Measurements from ENCODE around the gene HDAC4.

HDAC4 gene

DNA sequence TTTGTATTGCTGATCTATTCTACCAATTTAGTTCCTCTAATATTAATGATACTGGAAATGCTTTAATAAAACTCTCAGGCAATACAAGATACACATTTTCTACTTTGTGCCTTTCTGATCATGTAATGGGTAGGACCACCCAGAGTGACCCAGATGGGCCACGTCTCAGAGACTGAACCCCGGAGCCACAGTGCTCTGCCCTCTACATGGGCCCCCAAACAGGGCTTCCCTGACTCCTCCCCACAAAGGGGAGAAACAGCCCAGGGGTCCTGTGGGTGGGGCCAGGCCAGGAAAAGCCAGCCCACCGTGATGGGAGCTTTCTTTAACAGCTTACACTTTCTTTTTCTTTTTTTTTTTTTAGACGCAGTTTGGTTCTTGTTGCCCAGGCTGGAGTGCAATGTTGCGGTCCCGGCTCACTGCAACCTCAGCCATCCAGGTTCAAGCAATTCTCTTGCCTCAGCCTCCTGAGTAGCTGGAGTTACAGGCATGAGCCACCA lies 18.4 kb downstream of the HDAC4 start:
- no peak for DNase-seq

DNA sequence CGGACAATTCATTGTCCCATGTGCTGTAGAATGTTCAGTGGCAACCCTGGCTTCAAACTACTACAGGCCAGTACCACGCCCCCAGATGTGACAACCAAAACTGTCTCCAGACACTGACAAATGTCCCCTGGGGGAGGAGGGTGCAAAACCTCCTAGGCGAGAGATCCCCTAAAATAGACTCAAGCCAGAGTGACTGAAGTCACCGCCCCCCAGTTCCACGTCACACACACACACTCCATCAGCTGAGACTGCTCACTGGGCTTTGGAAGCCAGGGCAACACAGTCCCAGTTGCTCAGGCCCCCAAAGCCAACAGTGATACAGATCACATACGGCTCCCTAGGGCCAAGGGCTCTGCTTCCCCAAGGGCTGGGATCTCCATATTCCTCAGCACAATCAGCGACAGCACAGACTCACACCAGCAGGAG lies 19.1 kb downstream of the HDAC4 start:
- DNase-seq = peak; percentile 39 to 54

DNA sequence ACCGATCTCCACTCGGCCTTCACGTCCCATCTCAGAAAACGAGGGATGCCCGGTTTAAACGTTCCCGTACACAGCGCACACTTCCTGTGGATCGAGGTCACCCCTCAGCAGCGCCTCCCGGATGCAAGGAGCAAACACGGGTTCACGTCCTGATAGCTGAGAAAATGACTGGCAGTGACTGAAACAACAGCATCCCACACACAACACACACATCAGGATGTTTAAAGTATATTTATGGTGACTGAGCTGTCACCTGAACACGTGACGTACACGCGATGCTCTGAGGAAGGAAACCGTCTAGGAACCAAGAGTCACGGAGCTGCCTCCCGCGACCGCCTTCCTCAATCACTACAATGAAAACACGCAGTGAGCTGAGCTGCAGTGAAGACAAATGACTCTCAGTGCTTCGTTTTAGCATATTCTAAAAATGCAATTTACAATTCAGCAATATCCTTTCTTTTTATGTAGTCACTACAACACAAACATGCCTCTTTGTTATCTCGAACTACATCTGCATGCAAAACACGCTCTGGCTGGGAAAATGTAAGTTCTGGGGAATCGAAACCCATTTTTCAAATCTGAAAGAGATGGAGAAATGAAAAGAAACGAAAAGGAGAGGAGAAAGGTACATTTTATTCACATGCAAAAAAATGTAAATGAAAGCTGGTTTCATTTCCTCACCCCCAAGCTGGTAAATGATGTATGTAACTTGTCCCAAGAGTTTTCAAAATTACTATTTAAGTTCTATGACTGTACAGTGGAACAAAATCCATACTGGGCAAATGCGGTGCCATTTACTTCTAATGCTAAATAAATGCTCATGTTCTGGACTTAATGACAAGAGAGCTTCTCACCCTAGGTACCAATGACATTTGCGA lies 19.8 kb downstream of the HDAC4 start:
- DNase-seq = peak; percentile 66 to 72

DNA sequence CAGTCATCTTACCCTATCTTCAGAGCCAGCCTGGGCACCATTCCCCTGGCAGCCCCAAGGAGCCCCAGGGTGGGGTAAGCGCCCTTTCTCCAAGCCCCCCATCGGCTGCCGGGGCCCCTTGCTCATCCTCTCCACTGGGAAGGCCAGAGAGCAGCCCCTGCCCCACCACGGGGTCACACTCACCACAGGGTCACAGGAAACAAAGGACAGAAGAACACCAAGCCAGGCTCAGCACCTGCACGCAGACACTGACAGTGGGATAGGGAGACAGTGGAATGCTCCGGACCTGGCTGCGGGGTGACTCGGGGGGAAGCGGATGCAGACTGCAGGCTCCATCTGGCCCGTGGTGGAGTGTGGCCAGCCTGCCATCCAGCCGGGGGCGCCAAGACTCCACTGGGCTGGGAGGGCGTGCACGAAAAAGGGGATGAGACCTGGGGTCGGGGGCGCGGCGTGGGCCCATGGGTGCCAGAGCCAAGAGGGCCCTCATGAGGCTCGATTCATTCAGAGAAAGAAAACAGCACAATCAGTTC lies 21.1 kb downstream of the HDAC4 start:
- DNase-seq = no peak

DNA sequence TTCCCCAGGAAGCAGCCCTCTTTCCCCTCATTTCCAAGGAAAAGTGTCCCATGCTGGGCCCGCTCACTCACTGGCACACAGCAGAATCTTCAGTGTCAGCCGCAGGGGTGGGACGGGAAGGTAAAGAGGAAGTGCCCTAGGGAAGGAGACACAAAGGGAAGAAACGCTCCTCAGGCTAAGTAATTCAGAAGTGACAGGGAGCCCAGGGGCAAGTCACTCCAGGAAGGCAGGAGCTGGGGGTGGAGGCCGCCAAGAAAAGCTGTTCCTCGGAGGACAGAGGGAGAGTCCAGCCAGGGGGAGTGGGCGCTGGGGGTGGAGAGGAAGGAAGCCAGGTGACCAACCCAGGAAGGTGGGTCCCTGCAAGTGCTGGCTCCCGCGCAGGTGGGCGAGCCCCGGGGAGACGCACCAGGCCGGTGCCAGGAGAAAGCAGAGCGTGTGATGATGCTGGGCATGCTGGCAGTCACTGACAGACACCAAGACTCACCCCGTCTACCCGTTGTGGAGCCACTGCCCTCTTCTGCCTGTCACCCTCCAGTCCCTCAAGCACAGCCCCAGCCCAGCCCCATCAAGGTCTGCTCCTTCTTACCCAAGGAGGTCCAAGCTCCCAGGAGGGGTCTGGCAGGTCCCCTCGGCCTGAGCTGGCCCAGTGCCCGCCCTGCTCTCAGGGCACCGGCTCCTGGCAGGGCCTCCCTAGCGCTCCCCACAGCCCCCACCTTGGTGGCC lies 21.7 kb downstream of the HDAC4 start:
- no peak for DNase-seq

DNA sequence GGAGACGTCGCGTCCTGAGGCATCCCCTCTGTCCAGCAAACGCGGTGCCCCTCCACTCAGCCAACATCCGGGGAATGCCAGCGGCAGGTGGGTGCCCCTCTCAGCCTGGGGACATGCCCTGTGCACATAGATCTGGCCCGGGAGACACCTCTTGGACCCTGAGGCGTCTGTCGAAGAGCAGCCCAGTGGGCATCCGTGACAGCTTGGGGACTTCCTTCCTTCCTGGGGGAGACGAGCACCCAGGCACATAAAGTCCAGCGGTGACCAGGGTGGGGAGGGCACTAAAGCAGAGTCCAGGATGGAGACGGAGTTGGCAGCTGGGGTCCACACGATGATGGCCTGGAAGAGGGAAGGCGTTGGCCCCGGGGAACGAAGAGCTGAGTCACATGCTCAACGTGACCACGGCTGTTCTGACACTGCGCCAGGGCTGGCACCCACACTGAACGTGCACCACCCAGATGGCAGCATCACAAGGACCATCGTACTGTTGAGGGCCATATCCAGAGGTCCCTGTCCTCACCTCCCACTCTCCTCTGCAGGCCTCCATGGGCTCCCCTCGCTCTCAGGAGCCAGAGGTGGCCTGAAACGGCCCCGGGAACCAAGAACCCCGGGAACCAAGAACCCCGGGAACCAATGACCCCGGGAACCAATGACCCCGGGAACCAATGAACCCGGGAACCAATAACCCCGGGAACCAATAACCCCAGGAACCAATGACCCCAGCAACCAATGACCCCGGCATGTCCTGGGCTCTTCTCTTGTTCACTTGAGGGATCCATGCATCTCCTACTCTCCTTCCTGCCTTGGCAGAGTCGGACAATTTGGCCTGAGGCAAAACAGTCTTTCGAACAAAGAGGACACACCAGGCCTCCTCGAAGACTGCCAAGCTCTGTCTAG lies 22.6 kb downstream of the HDAC4 start:
- no peak for DNase-seq

DNA sequence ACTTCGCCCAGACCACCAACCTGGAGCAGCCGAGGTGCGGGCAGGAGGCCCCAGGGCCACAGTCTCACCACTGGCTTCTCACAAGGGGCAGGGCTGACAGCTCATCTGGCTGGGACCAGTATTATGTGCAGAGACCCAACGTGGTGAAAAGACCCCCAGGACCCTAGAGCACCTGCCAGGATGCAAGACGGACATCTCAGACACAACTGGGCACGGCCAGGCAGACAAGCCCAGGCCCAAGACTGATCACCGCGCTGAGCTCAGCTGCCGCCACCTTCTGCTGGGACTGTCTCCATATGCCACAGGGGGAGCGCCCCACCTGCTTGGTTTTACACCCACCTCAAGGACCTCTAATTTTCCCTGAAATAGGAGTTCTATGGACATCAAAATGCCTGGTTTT lies 23.2 kb downstream of the HDAC4 start:
- no peak for DNase-seq

DNA sequence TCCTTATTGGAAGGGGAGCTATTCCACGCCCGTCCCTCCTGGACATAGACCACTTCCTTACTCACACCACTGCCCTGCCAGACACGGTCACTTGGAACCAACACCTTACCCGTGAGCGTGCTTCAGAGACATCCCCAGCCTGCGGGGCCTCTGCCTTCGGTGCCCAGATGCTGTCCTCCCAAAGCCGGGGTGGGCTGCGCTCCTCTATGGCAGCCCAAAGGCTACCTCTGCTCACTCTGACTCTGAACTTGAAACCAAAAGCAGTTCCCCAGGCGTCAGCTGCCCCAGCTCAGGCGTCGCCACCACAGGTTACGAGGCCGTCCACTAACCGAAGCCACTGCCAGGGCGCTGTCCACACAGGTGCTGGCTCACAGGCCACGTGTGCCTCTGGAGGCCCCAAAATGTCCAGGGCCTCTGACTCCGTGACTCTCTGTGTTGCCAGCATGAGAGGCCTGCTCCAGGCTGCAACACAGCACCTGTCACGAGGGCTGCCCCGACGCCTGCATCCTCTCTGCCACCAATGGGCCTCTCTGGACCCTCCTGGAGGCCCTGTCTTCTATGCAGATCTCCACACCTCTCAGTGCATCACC lies 23.8 kb downstream of the HDAC4 start:
- DNase-seq = no peak

DNA sequence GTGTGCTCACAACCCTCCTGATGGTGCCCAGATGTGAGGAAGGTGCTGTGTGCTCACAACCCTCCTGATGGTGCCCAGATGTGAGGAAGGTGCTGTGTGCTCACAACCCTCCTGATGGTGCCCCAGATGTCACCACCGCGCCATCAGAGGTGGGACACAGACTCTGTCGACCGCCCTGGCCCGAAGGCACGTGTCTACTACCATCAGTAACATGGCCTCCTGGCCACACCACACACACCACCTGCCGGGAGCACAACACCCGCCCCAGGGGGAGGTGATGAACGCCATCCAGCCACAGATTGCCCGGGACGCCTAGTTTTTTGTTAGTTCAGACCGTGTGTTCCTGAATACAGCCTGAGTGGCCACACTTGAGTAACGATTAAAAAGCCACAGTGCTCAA lies 24.5 kb downstream of the HDAC4 start:
- DNase-seq = no peak

DNA sequence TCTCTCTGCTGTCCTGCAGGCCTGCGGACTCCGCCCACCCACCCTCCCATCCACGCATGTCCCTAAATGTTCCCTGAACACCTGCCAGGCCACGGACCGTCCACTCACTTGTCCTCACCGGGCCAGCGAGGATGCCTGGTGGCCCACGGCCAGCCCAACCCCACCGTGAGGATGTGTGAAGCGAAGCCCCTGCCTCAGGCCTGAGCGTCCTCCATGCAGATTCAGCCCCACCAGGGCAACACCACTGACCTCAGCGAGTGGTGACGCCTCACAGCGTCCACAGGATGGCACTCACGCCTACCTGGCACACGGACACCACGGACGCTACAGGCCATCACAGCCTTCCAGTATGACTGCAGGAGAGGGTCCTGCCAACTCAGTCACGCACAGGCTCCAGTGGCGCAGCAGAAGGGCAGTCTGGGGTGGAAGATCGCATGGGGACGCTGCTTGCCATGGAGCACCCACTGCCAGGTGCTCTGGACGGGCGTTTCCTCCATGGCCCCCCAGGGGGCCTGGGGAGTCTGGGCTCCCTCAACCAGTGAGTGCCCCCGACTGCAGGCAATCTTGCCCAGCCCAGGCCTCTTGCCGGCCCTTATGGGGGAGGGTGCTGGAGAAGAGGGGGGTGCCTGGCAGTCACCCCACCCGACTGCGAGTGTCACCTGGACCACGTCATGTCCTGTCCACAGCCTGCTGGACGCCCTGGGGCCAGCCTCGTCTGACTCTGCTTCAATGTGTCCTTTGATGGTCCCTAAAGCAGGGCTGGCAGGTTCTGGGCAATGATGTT lies 25.4 kb downstream of the HDAC4 start:
- no peak for DNase-seq

DNA sequence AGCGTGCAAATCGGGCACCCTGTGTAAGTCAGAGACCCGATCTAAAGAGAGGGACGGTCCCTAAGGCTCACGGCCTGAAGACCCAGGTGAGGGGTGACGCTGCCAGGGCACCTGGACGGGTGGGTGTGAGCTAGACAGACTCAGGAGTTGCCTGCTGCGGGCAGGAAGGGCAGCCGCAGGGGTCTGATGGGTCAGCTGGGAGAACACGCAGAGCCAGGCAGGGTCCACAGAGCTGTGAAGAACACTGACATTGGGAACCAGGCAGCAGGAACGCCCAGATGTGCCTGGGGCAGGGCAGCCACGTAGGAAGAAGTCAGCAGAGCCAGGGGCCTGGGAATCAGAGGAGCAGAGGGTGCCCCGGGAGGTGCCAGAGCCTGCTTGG lies 25.9 kb downstream of the HDAC4 start:
- DNase-seq = no peak

DNA sequence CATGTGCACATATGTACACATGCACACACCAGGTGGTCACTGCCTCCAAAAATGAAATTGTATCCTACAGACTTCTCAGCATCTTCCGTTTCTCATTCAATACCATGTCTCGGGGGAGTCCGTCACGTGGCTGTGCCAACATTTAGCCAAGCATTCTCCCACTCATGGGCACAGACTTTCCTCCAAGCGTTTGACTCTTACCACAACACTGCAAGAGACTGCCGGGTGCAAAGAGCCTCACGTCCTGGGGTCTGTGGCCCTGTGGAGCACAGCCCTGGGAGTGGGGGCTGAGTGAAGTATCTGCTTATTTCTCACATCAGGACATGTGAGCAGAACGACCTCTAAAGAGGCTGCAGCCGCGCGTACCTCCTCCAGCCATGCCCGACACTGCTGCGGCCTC lies 28.0 kb downstream of the HDAC4 start:
- no peak for DNase-seq

DNA sequence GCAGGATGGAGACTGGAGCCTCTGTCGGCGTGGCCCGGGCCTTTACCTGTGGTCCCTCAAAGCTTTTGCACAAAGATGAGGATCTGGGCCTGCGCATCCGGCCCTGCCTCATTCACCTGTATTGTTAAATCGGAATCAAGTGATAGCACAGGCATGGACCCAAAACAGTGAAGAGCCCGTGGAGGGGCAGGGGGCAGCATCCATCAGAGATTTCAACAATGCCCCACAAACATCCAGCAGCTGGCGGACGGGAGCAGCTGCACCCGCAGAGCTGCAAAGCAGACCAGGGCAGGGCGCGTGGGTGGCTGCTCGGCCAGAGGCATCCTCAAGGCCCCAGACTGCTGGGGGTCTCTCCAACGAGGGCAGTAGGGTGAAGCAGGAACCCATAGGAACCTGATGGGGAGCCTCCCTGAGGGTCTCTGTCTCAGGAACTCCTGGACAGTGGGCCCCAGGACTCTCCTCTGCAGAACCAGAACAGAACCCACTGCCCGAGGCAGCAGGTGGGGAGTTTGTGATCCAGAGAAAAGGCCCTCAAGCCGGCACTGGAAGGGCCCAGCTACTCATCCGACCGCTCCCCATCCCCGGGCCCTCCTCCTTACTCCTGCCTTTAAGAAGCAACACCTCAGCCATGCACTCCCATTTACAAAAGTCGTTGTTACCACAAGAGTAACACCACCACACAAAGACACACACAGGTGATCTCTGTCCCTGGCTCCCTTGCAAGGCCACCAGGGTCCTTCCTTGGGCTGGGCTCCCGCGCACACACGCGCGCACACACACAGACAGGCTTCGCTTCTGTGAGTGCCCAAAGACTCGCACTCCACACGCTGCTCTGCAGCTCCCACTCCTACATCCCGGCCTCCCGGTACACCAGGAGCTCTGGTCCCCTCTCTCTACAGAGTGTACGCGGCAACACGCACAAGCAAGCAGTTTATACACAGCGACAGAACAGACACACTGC lies 28.8 kb downstream of the HDAC4 start:
- no peak for DNase-seq

DNA sequence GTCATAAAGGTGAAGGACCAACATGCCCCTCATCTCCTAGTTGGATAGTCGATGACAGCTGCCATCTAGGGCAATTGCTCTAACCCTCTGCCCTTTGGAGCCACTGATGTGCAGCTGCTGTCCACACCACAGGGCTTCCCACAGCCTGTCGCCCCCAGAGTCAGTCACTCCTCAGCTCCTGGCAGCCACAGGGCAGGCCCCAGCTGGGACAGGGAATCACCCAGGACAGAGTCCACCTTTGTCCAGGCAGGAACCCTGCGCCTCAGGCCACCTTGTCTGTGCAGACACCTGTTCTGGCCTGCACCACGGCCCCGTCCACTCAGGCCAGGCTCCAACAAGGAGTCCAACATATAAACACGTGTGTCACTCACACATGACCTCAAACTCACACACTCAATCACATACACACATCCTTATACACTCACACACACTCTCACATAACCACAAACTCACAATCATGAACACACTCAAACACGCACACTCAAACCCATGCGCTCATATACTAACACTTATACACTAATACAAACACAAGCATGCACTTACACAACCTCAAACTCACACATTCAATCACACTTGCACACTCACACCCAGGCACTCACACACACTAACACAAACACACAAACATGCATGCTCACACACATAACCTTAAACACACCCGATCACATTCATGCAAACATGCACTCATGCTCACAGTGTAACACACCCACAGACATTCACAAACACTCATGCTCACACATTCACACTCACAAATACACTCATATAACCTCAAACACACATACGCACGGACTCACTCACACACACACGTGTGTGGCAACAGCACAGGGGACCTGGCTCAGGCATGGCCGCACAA lies 29.7 kb downstream of the HDAC4 start:
- no peak for DNase-seq

DNA sequence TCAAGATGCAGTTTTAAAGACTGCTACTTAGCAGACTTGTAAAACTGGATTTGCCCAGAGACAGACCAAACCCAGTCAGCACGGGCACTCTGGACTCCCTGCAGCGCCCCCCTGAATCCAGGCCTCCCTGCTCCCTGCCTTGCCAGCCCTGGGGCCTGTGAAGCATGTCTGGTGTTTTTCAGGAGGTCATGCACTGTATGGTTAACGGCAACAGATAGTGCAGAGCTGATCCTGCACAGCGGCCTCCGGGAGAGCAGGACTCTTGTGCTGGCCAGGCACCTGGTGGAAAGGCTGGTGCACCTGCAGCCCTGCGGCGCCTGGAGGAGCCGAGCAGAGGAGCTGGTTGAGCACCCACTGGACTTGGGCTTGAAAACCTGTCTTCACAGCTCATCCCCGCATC lies 30.4 kb downstream of the HDAC4 start:
- no peak for DNase-seq

DNA sequence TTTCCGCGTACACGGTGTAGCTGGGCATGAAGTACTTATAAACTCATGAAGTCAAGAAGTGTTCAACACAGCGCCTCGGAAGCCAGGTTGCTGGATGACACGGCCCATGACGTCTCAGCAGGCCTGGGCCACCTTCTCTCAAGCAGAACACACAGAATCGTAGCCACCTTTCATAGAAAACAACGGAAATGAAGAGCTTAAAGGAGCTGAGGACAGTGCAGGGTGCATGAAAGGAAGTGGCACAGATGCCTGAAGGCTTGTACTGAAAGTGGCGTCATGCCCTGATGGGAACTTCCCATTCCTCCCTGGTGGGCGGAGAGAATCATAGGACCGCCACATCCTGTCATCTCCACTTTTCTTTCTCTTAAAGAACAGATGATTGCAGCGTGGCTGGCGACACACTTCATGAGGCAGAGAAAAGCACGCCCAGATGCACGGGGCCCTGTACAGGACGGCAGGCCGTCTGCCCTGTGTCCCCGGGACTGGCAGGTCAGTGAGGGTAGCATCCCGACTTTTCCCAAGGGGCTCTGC lies 31.1 kb downstream of the HDAC4 start:
- peak; percentile 76 to 86 for DNase-seq

DNA sequence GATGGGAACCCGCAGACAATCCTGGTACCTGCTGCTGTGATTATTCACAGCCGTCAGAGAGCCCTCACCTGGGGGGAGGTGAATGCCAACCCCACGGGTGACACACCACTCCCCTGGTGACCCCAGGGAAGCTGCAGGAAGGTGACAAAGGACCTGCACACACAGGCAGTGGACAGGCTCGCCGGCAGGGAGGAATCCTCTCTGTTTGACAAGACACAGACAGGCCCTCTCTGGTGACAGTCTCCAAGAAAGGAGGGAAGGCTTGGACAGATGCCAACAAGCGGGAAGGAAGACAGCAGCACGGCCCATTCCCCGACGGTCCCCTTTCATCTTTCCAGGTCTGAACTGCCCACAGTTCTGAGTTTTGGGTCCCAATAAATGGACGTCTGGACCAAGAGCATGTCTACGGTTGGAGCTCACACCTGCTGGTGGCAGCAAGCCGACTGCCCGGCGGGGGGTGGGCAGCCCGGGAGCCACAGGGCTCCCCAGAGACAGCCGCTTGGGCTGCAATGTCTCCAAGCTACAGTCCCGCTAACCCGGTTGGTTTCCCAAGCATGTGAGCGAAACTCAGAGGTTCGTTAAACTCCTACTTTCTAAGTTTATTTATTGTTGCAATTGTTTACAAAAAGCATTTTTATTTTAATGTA lies 31.8 kb downstream of the HDAC4 start:
- no peak for DNase-seq

DNA sequence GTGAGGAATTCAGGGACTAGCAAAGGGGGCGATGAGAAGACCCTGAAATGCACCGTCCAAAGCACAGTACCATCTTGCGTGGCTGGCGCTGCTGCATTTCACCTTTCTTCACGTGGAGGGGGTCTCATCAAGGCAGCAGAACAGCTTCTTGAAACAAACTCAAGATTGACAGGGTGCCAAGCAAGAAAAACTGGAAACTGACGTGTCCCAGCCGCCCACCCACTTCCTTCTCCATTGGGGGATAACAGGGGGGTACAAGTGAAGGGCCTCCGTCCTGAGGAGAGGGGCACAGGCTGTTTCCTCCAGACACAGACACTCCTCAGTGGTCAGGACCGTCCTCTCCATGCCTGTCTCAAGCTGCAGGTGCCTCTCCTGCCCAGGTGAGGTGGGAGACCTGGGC lies 32.5 kb downstream of the HDAC4 start:
- DNase-seq = no peak

DNA sequence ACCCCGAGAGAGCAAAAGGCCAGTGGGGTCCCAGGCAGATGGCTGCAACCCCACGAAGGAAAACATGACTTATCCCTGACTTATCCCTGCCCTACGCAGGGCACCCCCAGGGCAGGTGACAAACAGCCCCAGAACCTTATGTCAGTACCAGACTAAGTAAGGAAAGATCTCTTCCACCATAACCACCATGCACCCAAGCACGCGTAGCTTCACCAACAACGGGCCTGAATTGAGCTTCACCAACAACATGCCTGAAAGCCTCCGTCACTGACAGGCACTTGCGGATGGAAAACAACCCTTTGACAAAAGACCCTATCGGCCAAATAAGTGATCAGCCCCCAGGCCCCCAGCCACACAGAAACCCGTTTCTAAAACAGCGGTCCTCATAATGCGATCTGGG lies 34.1 kb downstream of the HDAC4 start:
- DNase-seq = no peak
